HG02623 (cell line): ENCODE data around the gene ZC3H12A.

Experiments used
- ATAC-seq: cut with Tn5 transposase; IDR thresholded peaks from one replicate; pipeline ENCODE4 v1.9.1; 2021; ENCODE audit warnings: moderate library complexity; ENCODE audit not compliant: unreplicated experiment

The ZC3H12A gene

GRCh38 chr1:37477946-37478345 lies 3.6 kb downstream of the ZC3H12A start:
- ATAC-seq = no peak

- ATAC-seq = no peak
Measured at GRCh38 chr1:37478451-37478881, 4.1 kb downstream of the ZC3H12A start.

- ATAC-seq = no peak
Measured at GRCh38 chr1:37478890-37479254, 4.5 kb downstream of the ZC3H12A start.

GRCh38 chr1:37479255-37480124 lies 5.1 kb downstream of the ZC3H12A start:
- peak; percentile 31 for ATAC-seq

- no peak for ATAC-seq
Measured at GRCh38 chr1:37480125-37480466, 5.7 kb downstream of the ZC3H12A start.

GRCh38 chr1:37480581-37481288 lies 6.4 kb downstream of the ZC3H12A start:
- ATAC-seq = no peak

- ATAC-seq = no peak
Measured at GRCh38 chr1:37481289-37482003, 7.1 kb downstream of the ZC3H12A start.

GRCh38 chr1:37482004-37482785 lies 7.8 kb downstream of the ZC3H12A start:
- ATAC-seq = no peak

- no peak for ATAC-seq
Measured at GRCh38 chr1:37482796-37483744, 8.7 kb downstream of the ZC3H12A start.

- ATAC-seq = no peak
Measured at GRCh38 chr1:37483785-37484184, 9.4 kb downstream of the ZC3H12A start.

- no peak for ATAC-seq
Measured at GRCh38 chr1:37484325-37485051, 10.1 kb downstream of the ZC3H12A start.

GRCh38 chr1:37485902-37486679 lies 11.7 kb downstream of the ZC3H12A start:
- ATAC-seq = no peak

- ATAC-seq = no peak
Measured at GRCh38 chr1:37486680-37487618, 12.6 kb downstream of the ZC3H12A start.

- no peak for ATAC-seq
Measured at GRCh38 chr1:37487619-37487984, 13.2 kb downstream of the ZC3H12A start.

- ATAC-seq = no peak
Measured at GRCh38 chr1:37493336-37494098, 19.1 kb downstream of the ZC3H12A start.

- ATAC-seq = no peak
Measured at GRCh38 chr1:37495875-37496274, 21.5 kb downstream of the ZC3H12A start.

GRCh38 chr1:37497832-37498231 lies 23.5 kb downstream of the ZC3H12A start:
- ATAC-seq = no peak
